ENCODE data around the gene FAM240A.

FAM240A gene

GRCh38 chr3:46628901-46629369 is 16.6 kb downstream of the FAM240A start:
- FAIRE-seq: no peak

DNA sequence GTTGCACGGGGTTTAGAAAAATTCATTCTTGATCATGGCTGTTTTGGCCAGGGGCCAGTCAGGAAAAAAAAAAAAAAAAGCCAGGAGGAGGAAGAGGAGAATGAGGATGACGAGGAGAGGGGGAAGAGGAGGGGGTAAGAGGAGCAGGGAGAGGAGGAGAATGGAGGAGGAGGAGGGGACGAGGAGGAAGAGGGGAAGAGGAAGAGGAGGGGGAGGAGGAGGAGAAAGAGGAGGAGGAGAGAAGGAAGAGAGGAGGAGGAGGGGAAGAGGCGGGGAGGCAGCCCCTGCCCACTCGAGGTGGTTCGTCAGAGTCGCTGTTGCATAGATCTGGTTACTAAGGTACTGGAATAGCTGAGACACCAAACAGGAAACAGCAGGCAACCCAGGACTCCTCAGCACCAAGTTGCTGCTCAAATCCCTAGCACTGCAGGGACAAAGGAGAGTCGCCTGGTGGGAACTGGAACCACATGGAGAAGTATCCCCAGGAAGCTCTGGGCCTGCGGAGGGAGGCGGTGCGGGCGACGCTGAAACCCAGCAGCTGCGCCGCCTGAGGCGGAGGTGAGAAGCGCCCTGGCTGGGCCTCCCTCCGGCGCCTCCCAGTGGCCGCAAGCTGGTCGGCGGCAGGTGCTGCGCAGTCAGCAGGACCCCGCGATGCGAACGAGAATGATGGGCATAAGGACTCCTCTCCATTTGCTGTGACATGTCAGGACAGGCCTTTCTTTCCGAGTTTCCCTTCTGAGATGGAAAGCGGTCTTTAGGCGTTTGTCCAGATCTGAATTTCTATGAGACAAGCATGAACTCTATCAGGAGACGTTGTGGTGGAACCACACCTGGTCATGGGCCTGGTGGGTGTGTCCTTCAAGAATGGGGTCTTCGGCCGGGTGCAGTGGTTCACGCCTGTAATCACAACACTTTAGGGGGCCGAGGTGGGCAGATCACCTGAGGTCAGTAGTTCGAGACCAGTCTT is 17.5 kb downstream of the FAM240A start:
- FAIRE-seq: no peak

GRCh38 chr3:46632792-46633191 is 20.5 kb downstream of the FAM240A start:
- FAIRE-seq: no peak

DNA sequence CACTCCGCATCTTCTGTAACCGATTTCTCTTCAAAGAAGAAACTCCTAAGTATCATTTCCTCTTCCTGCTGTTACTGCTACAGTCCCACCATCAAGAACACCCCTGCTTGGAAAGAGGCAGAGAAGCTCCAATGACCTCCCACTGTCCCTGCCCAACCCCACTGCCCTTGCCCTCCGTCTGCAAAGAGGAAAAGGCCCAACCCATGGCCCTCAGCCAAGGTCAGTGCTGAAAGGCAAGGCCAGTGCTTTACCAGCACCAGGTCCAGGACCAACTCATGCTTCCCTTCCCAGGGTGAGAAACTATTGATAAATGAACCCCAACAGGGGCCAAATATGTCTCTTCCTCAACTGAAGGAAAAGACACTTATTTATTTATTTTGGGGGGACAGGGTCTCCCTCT is 22.5 kb downstream of the FAM240A start:
- FAIRE-seq: no peak

DNA sequence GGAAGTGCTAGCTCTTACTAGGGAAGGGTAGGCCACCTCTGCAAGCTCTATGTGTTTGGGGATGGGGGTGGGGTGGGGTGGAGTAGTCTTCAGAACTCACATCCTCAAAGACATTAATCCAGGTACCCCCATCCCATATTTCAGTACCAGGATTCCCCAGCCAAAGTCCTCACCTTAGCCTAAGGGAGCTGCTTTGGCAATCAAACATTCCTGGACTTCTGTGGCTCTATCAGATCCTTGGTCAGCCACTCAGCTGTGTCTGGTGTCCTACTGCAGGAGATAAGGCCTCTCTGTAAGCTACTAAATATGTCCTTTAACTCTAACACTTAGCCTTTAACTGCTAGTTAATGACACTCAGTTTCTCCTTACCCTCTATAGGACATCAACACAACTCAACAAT is 26.9 kb downstream of the FAM240A start:
- no peak for FAIRE-seq

DNA sequence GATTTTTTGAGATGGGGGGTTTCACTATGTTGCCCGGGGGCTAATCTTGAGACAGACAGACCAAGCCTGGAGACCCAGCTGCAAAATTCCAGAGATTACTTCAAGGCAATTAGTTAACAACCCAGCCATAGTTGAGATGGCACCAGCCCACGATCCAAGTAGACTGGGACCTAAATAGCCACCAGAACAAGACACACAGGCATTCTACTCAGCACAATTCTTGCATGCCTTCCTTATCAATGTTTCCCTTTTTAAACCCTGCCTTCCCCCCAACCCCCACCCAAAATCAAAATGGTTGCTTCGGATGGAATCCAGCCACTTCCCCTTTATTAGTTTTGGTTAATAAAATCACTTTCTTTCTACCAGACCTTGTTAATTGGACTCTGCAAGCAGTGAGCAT is 28.6 kb downstream of the FAM240A start:
- FAIRE-seq: no peak

DNA sequence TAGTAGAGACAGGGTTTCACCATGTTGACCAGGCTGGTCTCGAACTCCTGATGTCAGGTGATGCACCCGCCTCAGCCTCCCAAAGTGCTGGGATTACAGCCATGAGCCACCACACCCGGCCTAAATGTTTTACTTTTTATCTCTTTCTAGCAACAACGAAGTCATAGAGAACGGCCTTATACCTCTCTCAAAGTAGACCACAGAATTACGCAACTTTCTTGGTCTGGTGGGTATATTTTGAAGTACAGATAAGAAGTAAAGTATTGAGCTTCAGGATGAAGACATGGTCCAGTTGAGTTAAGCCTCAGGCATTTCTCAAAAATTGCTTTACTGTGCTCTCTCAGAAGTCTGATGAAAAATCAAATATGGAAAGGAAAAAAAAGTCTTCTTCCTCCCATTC is 30.6 kb downstream of the FAM240A start:
- no peak for FAIRE-seq

- no peak for FAIRE-seq
Measured at GRCh38 chr3:46643701-46644100, 31.4 kb downstream of the FAM240A start.

DNA sequence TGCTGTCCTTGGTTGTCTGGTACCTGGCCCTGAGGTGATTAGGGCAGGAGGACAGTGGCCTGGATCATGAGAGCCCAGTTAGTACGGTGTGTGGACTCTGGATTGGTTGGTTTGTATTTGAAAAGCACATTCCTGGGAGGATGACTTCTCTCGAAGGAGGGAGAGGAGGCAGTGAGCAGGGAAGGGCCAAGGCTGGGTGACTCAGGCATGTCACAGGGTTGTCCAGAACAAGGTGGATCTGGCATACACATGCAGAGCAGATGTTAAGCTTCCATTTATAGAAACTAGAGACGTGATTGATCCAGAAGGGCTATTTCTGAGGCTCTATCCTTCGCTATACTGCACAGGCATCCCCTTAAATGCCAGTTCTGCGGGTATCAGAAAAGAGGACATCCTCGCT is 34.4 kb downstream of the FAM240A start:
- FAIRE-seq: no peak

- FAIRE-seq: no peak
Measured at GRCh38 chr3:46648096-46648495, 35.8 kb downstream of the FAM240A start.

- no peak for FAIRE-seq
Measured at GRCh38 chr3:46649436-46649835, 37.1 kb downstream of the FAM240A start.

DNA sequence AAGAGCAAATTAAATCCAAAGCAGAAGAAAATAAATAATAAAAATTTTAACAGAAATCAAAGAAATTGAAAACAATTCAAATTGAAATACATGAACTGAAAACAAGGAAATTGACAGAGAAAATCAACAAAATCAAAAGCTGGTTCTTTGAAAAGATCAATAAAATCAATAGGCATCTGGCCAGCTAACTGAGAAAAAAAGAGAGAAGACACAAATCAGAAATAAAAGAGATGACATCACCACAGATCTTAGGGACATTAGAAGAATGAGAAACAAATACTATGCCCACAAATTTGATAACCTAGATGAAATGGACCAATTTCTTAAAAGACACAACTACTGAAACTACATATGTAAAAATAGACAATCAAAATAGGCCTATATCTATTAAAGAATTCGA is 38.8 kb downstream of the FAM240A start:
- no peak for FAIRE-seq

DNA sequence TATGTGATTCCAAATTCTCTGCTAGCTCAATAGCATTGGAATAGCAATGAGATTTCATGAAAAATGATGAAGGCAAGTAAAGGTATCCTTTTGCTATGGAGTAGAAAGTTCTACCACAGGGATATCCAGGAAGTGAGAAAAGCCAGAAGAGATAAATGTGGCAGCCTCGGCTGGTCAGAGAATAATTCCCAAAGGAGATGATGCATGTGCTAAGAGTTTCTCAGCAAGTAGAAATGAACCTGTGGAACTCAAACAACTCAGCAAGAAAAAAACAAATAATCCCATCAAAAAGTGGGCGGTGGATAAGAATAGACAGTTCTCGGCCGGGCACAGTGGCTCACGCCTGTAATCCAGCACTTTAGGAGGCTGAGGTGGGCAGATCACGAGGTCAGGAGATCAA is 42.9 kb downstream of the FAM240A start:
- FAIRE-seq: no peak

DNA sequence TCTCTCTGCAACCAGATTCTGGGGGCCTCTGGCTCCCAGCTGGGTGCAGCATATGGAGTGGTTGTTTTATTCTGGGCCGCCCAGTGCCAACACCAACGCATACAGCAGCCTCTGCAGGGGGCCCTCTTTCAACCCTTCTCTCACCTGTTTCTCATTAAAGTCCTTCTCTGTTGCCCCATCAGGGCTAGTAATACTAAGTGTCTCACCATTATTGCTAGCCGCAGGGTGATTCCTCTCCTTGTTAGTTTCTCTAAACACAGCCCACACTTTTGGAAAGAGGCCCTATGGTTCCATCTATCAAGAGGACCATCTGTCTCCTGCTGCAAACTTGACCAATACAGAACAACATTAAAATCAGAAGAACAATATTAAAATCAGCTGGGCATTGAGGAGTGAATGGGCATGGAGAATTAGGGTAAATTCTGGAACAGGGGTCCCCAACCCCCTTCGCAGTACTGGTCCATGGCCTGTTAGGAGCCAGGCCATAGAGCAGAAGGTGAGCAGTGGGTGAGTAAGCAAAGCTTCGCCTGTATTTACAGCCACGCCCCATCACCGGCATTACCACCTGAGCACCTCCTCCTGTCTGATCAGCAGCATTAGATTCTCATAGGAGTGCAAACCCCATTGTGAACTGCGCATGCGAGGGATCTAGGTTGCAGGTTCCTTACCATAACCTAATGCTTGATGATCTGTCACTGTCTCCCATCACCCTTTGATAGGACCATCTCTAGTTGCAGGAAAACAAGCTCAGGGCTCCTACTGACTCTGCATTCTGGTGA is 44.6 kb downstream of the FAM240A start:
- FAIRE-seq: no peak

- no peak for FAIRE-seq
Measured at GRCh38 chr3:46659285-46659684, 47.0 kb downstream of the FAM240A start.

- FAIRE-seq: no peak
Measured at GRCh38 chr3:46660003-46660402, 47.7 kb downstream of the FAM240A start.

DNA sequence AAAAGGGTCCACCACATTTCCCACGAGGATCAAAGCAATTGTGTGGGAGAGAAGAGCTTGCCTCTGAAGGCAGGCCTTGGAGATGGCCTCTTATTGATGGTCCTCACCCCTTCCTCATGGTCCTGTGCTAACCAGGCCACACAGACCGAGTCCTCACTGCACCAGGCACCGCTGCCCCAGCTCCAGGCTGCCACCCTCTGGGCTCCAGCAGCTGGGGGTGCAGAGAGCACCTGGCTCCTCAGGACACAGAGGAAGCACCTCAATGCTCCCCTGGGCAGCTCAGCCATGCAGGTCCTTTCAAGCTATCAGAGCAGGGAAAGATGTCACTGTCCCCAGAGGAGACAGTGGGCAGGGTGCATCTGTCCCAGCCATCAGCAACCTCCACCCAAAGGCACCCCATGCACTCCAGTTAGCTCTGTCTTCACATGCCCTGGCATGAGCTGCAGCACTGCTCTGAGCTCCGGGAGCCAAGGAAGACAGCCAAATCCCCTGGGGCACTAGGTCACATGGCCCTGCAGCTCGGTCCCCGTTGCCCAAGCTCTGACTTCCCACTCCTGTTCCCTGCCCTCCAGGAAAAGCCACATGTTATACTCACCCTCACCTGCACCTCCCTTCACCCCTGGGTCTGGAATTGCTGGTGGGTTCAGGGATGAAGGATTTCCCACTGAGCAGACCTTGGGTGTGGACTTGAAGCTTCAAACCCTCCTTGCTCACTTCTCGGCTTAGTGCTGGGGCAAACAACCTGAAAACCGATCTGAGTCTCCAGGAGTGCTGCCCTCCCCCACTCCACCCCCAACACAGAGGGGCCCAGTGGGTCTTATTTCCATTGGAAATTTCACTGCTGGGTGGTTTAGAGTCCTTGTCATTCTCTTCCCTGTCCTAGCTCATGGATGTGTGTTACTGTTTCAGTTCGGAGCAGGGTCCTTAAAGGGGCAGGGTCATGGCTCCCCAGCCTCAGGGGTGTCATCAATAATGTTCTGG is 48.5 kb downstream of the FAM240A start:
- no peak for FAIRE-seq

DNA sequence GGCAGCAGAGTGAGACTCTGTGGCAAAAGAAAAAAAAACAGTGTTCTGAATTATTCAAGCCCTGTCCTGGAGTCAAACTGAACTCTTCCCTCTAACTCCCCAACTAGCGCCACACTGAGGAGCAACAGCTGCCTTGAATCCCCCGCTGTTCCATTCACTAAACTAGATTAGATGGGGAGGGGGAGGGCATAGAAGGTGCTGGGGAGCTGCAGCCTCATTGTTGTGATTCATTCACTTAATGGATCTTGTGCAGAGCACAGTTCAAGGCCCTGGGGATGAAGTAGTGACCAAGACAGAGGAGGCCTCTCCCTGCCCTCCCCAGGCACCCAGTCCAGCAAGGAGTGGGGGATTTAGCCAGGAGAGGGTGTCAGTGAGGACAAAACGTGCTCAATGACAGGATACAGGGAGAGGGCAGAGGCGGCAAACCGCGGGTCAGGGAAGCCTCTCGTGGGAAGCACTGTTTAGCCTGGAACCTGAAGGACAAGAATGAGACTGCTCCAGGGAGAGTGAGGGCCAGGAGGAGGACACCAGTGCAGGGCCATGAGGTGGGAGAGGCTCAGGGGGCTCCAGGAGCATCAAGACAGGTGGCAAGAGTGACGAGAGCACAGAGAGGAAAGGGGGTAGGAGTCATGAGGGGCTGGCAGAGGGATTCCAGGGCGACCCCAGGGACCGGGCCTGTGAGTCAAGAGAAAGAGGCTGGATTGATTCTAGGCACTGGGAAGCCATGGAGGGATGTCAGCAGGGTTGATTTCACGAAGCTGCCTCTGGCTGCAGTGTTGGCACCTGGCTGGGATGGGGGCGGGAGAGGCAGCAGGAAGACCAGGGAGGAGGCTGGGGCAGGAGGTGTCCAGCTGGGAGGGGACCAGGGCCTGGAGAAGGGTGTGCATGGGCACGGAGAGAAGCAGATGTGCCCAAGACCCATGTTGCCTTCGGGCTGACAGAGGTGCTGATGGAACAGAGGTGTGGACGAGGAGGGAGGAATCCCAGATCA is 49.7 kb downstream of the FAM240A start:
- no peak for FAIRE-seq

- FAIRE-seq: no peak
Measured at GRCh38 chr3:46662771-46663551, 50.6 kb downstream of the FAM240A start.

- no peak for FAIRE-seq
Measured at GRCh38 chr3:46663591-46664135, 51.3 kb downstream of the FAM240A start.

Measured in TTC549 (cell line).